ENCODE measurements around the gene RETREG1. TPM values are rescaled to one million over a fixed set of nuclear protein-coding genes. Genes with fewer than 3 reads are reported as not detected.

Gene RETREG1
- total RNA-seq, 1 donor from 2014 or later: 22.5 TPM

GRCh38 chr5:16519435-16519834, 97.4 kb downstream of the RETREG1 start:
- intact Hi-C loops (cut with micrococcal nuclease): no loop called here
- H3K4me1 Mint-ChIP-seq (ENCODE audit: low read depth): peaks cover 17% of the 10 kb centered on the region
- no peak for DNase-seq (ENCODE audit: low spot score)
- no peaks in the 10 kb centered on the region for H3K9me3 Mint-ChIP-seq
- H3K36me3 Mint-ChIP-seq (ENCODE audit: low read depth): no peaks in the 10 kb centered on the region
- H3K27ac Mint-ChIP-seq: no peak overlapping the region
- no peak overlapping the region for H3K4me3 Mint-ChIP-seq
- H3K27me3 Mint-ChIP-seq (ENCODE audit: insufficient read depth): no peaks in the 10 kb centered on the region

- Mint-ChIP-seq H3K27me3 (ENCODE audit: insufficient read depth) (no peaks in the 10 kb centered on the region), H3K36me3 (ENCODE audit: low read depth) (no peaks in the 10 kb centered on the region), H3K4me1 (ENCODE audit: low read depth) (peaks cover 9% of the 10 kb centered on the region), H3K4me3 (no peak overlapping the region), H3K27ac (no peak overlapping the region), H3K9me3 (no peaks in the 10 kb centered on the region)
- no peak for DNase-seq (ENCODE audit: low spot score)
- intact Hi-C loops (cut with micrococcal nuclease): no loop called here
Measured at GRCh38 chr5:16518606-16519005, 98.2 kb downstream of the RETREG1 start.

GRCh38 chr5:16515532-16515931, 101.3 kb downstream of the RETREG1 start:
- no peaks in the 10 kb centered on the region for H3K27me3 Mint-ChIP-seq (ENCODE audit: insufficient read depth)
- H3K9me3 Mint-ChIP-seq: no peaks in the 10 kb centered on the region
- intact Hi-C loops (cut with micrococcal nuclease): no loop called here
- no peaks in the 10 kb centered on the region for H3K36me3 Mint-ChIP-seq (ENCODE audit: low read depth)
- H3K4me3 Mint-ChIP-seq: no peak overlapping the region
- no peaks in the 10 kb centered on the region for H3K4me1 Mint-ChIP-seq (ENCODE audit: low read depth)
- DNase-seq (ENCODE audit: low spot score): no peak
- no peak overlapping the region for H3K27ac Mint-ChIP-seq

- Mint-ChIP-seq H3K9me3 (no peaks in the 10 kb centered on the region), H3K4me1 (ENCODE audit: low read depth) (no peaks in the 10 kb centered on the region), H3K4me3 (no peak overlapping the region), H3K27me3 (ENCODE audit: insufficient read depth) (no peaks in the 10 kb centered on the region), H3K36me3 (ENCODE audit: low read depth) (no peaks in the 10 kb centered on the region), H3K27ac (no peak overlapping the region)
- intact Hi-C loops (cut with micrococcal nuclease): no loop called here
- no peak for DNase-seq (ENCODE audit: low spot score)
Measured at GRCh38 chr5:16510098-16510497, 106.7 kb downstream of the RETREG1 start.

- Mint-ChIP-seq H3K36me3 (ENCODE audit: low read depth) (no peaks in the 10 kb centered on the region), H3K27ac (no peak overlapping the region), H3K4me3 (no peak overlapping the region), H3K9me3 (no peaks in the 10 kb centered on the region), H3K27me3 (ENCODE audit: insufficient read depth) (no peaks in the 10 kb centered on the region), H3K4me1 (ENCODE audit: low read depth) (no peaks in the 10 kb centered on the region)
- no peak for DNase-seq (ENCODE audit: low spot score)
- intact Hi-C loops (cut with micrococcal nuclease): no loop called here
Measured at GRCh38 chr5:16508730-16509531, 107.9 kb downstream of the RETREG1 start.

GRCh38 chr5:16507716-16508115, 109.1 kb downstream of the RETREG1 start:
- no peaks in the 10 kb centered on the region for H3K36me3 Mint-ChIP-seq (ENCODE audit: low read depth)
- H3K4me3 Mint-ChIP-seq: no peak overlapping the region
- H3K4me1 Mint-ChIP-seq (ENCODE audit: low read depth): no peaks in the 10 kb centered on the region
- DNase-seq (ENCODE audit: low spot score): no peak
- H3K27me3 Mint-ChIP-seq (ENCODE audit: insufficient read depth): no peaks in the 10 kb centered on the region
- intact Hi-C loops (cut with micrococcal nuclease): no loop called here
- no peaks in the 10 kb centered on the region for H3K9me3 Mint-ChIP-seq
- H3K27ac Mint-ChIP-seq: no peak overlapping the region

- peaks cover 1% of the 10 kb centered on the region for H3K36me3 Mint-ChIP-seq (ENCODE audit: low read depth)
- DNase-seq (ENCODE audit: low spot score): no peak
- no peaks in the 10 kb centered on the region for H3K4me1 Mint-ChIP-seq (ENCODE audit: low read depth)
- no peak overlapping the region for H3K27ac Mint-ChIP-seq
- intact Hi-C loops (cut with micrococcal nuclease): no loop called here
- no peaks in the 10 kb centered on the region for H3K9me3 Mint-ChIP-seq
- no peaks in the 10 kb centered on the region for H3K27me3 Mint-ChIP-seq (ENCODE audit: insufficient read depth)
- no peak overlapping the region for H3K4me3 Mint-ChIP-seq
Measured at GRCh38 chr5:16505904-16506303, 110.9 kb downstream of the RETREG1 start.

- H3K36me3 Mint-ChIP-seq (ENCODE audit: low read depth): peaks cover 1% of the 10 kb centered on the region
- no peak for DNase-seq (ENCODE audit: low spot score)
- no peak overlapping the region for H3K4me3 Mint-ChIP-seq
- H3K4me1 Mint-ChIP-seq (ENCODE audit: low read depth): no peaks in the 10 kb centered on the region
- no peak overlapping the region for H3K27ac Mint-ChIP-seq
- no peaks in the 10 kb centered on the region for H3K9me3 Mint-ChIP-seq
- H3K27me3 Mint-ChIP-seq (ENCODE audit: insufficient read depth): no peaks in the 10 kb centered on the region
- intact Hi-C loops (cut with micrococcal nuclease): no loop called here
Measured at GRCh38 chr5:16505140-16505891, 111.5 kb downstream of the RETREG1 start.

GRCh38 chr5:16504571-16504970, 112.2 kb downstream of the RETREG1 start:
- H3K36me3 Mint-ChIP-seq (ENCODE audit: low read depth): peaks cover 1% of the 10 kb centered on the region
- no peak overlapping the region for H3K4me3 Mint-ChIP-seq
- H3K4me1 Mint-ChIP-seq (ENCODE audit: low read depth): no peaks in the 10 kb centered on the region
- no peak overlapping the region for H3K27ac Mint-ChIP-seq
- intact Hi-C loops (cut with micrococcal nuclease): no loop called here
- no peaks in the 10 kb centered on the region for H3K27me3 Mint-ChIP-seq (ENCODE audit: insufficient read depth)
- no peaks in the 10 kb centered on the region for H3K9me3 Mint-ChIP-seq
- DNase-seq (ENCODE audit: low spot score): no peak

- Mint-ChIP-seq H3K27me3 (ENCODE audit: insufficient read depth) (no peaks in the 10 kb centered on the region), H3K4me3 (no peak overlapping the region), H3K9me3 (peaks cover 2% of the 10 kb centered on the region), H3K36me3 (ENCODE audit: low read depth) (peaks cover 1% of the 10 kb centered on the region), H3K27ac (no peak overlapping the region), H3K4me1 (ENCODE audit: low read depth) (no peaks in the 10 kb centered on the region)
- intact Hi-C loops (cut with micrococcal nuclease): no loop called here
- DNase-seq (ENCODE audit: low spot score): no peak
Measured at GRCh38 chr5:16502866-16503265, 113.9 kb downstream of the RETREG1 start.

GRCh38 chr5:16500024-16500423, 116.8 kb downstream of the RETREG1 start:
- Mint-ChIP-seq H3K27ac (no peak overlapping the region), H3K4me1 (ENCODE audit: low read depth) (no peaks in the 10 kb centered on the region), H3K36me3 (ENCODE audit: low read depth) (peaks cover 6% of the 10 kb centered on the region), H3K4me3 (no peak overlapping the region), H3K27me3 (ENCODE audit: insufficient read depth) (no peaks in the 10 kb centered on the region), H3K9me3 (peaks cover 24% of the 10 kb centered on the region)
- intact Hi-C loops (cut with micrococcal nuclease): no loop called here
- DNase-seq (ENCODE audit: low spot score): no peak

- no peak overlapping the region for H3K4me3 Mint-ChIP-seq
- DNase-seq (ENCODE audit: low spot score): no peak
- peaks cover 33% of the 10 kb centered on the region for H3K9me3 Mint-ChIP-seq
- peaks cover 12% of the 10 kb centered on the region for H3K36me3 Mint-ChIP-seq (ENCODE audit: low read depth)
- intact Hi-C loops (cut with micrococcal nuclease): no loop called here
- no peaks in the 10 kb centered on the region for H3K4me1 Mint-ChIP-seq (ENCODE audit: low read depth)
- H3K27ac Mint-ChIP-seq: no peak overlapping the region
- no peaks in the 10 kb centered on the region for H3K27me3 Mint-ChIP-seq (ENCODE audit: insufficient read depth)
Measured at GRCh38 chr5:16497546-16497945, 119.3 kb downstream of the RETREG1 start.

- intact Hi-C loops (cut with micrococcal nuclease): no loop called here
- peaks cover 33% of the 10 kb centered on the region for H3K9me3 Mint-ChIP-seq
- H3K27ac Mint-ChIP-seq: no peak overlapping the region
- peaks cover 11% of the 10 kb centered on the region for H3K36me3 Mint-ChIP-seq (ENCODE audit: low read depth)
- H3K27me3 Mint-ChIP-seq (ENCODE audit: insufficient read depth): no peaks in the 10 kb centered on the region
- no peak overlapping the region for H3K4me3 Mint-ChIP-seq
- H3K4me1 Mint-ChIP-seq (ENCODE audit: low read depth): no peaks in the 10 kb centered on the region
- DNase-seq (ENCODE audit: low spot score): no peak
Measured at GRCh38 chr5:16493261-16493660, 123.5 kb downstream of the RETREG1 start.
